ENCODE data around the gene MYL11.

GRCh38 chr16:30378236-30379157 lies 3.9 kb downstream of the MYL11 start:
- TF ChIP-seq SP1 (IDR thresholded peaks at IDR 0.05) (no peak), FOXK2 (IDR thresholded peaks at IDR 0.05) (no peak), FOXA1 (IDR thresholded peaks at IDR 0.05) (no peak), SUZ12 (IDR thresholded peaks at IDR 0.05) (no peak), L3MBTL2 (conservative IDR thresholded peaks at IDR 0.05) (no peak), BHLHE40 (IDR thresholded peaks at IDR 0.05; ENCODE audit: borderline replicate concordance) (no peak), ARNT (IDR thresholded peaks at IDR 0.05) (no peak), NFRKB (IDR thresholded peaks at IDR 0.05) (no peak), HDGF (IDR thresholded peaks at IDR 0.05; ENCODE audit: borderline replicate concordance) (no peak), TARDBP (IDR thresholded peaks at IDR 0.05) (no peak), FOXM1 (IDR thresholded peaks at IDR 0.05; ENCODE audit: borderline replicate concordance) (no peak), ELF4 (IDR thresholded peaks at IDR 0.05) (no peak), ZNF384 (IDR thresholded peaks at IDR 0.05) (no peak)

Measured in HEK293T (cell line).